Uterus (tissue), 2 donors: ENCODE measurements around the gene HSPA1L.
"Not testable (repeated sequence)": the region's sequence is repeated elsewhere in the genome, so short reads cannot be mapped to it uniquely, and the experiment has no call there.

Experiments
- CTCF ChIP-seq, 4 experiments: fragments of 200-600 bp in 2 of 4; fragments of 450-650 bp in 2 of 4; sonication (generic) in 2 of 4; IDR thresholded peaks; one replicate each; pipeline ENCODE4 v1.5.1; 2016 to 2019; ENCODE audit warnings: antibody characterized with exemption in 4 of 4, mild to moderate bottlenecking in 2 of 4, moderate library complexity in 1 of 4
- POLR2A ChIP-seq, 2 donors: fragments of 450-650 bp; IDR thresholded peaks; one replicate each; pipeline ENCODE4 v1.6.1; 2016; ENCODE audit warnings: antibody characterized with exemption in 2 of 2, mild to moderate bottlenecking in 1 of 2, moderate library complexity in 1 of 2

DNA sequence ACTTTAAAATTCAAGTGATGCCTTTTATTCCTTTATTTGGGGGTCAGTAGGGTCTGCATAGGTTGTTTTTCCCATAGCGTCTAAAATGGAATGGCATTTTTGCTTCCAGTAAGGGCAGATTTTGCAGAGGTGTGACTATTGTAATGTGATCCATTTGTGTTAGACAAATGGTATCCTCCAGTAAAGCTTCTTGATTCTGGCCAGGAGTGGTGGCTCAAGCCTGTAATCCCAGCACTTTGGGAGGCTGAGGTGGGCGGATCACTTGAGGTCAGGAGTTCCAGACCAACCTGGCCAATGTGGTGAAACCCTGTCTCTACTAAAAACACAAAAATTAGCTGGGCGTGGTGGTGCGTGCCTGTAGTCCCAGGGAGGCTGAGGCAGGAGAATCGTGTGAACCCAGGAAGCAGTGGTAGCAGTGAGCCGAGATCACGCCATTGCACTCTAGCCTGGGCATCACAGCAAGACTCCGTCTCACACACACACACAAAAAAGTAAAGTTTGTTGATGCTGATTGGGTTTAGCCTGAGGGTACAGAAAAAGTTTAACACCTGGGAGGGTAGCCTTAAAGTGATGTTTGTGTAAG is 2.9 kb upstream of the HSPA1L start:
- not testable (repeated sequence) for TF ChIP-seq CTCF, POLR2A (IDR thresholded peaks at IDR 0.05)
